Neural cell (in vitro differentiated cells): ENCODE results near the gene TOX2. TPM values are rescaled to one million over a fixed set of nuclear protein-coding genes. Genes with fewer than 3 reads are reported as not detected.

ENCODE experiments used
- H2AFZ ChIP-seq: fragments of 200-600, 300-800 bp; sonication (generic), shearing (Covaris generic); 2 replicates; pipeline ENCODE4 v1.6.0; 2014; ENCODE audit warnings: low read depth, mild to moderate bottlenecking, antibody characterized with exemption, low read length, moderate library complexity
- H3F3A ChIP-seq: fragments of 200-600 bp; shearing (Covaris generic); 2 replicates; pipeline ENCODE4 v1.6.1; 2016; ENCODE audit warnings: mild to moderate bottlenecking, moderate library complexity, mixed read lengths, antibody characterized with exemption, low read length; ENCODE audit not compliant: insufficient read depth, poor library complexity, severe bottlenecking
- H3K27ac ChIP-seq: fragments of 200-600, 300-800 bp; sonication (generic), shearing (Covaris generic); 2 replicates; pipeline ENCODE4 v1.5.1; 2014; ENCODE audit warnings: mild to moderate bottlenecking, low read length, moderate library complexity
- H3K27me3 ChIP-seq: fragments of 300-800, 200-600 bp; sonication (generic), shearing (Covaris generic); 2 replicates; pipeline ENCODE4 v1.6.0; 2014; ENCODE audit warnings: mild to moderate bottlenecking, low read depth, low read length, moderate library complexity; ENCODE audit not compliant: insufficient read depth
- H3K36me3 ChIP-seq: fragments of 300-800, 200-600 bp; sonication (generic), shearing (Covaris generic); 2 replicates; pipeline ENCODE4 v1.5.1; 2014; ENCODE audit warnings: mild to moderate bottlenecking, antibody characterized with exemption, low read length, moderate library complexity; ENCODE audit not compliant: insufficient read depth
- H3K4me2 ChIP-seq: fragments of 300-800, 200-600 bp; sonication (generic), shearing (Covaris generic); 2 replicates; pipeline ENCODE4 v1.6.0; 2014; ENCODE audit warnings: mild to moderate bottlenecking, low read length
- H3K4me3 ChIP-seq: fragments of 300-800, 200-600 bp; sonication (generic), shearing (Covaris generic); 2 replicates; pipeline ENCODE4 v1.5.1; 2014; ENCODE audit warnings: mild to moderate bottlenecking, low read length, moderate library complexity
- H3K79me2 ChIP-seq: fragments of 200-600 bp; shearing (Covaris generic); replicated peaks from 2 replicates; pipeline ENCODE4 v1.6.0; 2014; ENCODE audit warnings: mild to moderate bottlenecking, low read length, moderate library complexity; ENCODE audit not compliant: insufficient read depth
- H3K9ac ChIP-seq: fragments of 300-800, 200-600 bp; sonication (generic), shearing (Covaris generic); 2 replicates; pipeline ENCODE4 v1.6.1; 2016; ENCODE audit warnings: mild to moderate bottlenecking, low read length, mixed read lengths
- H3K9me2 ChIP-seq: fragments of 200-600 bp; shearing (Covaris generic); 2 replicates; pipeline ENCODE4 v1.6.1; 2016; ENCODE audit warnings: mild to moderate bottlenecking, low read length, mixed read lengths; ENCODE audit not compliant: insufficient read depth
- H3K9me3 ChIP-seq: fragments of 200-600, 300-800 bp; sonication (generic), shearing (Covaris generic); 2 replicates; pipeline ENCODE4 v1.6.1; 2016; ENCODE audit warnings: mild to moderate bottlenecking, mixed run types, low read length, moderate library complexity, mixed read lengths
- H4K20me1 ChIP-seq: fragments of 200-600 bp; shearing (Covaris generic); 2 replicates; pipeline ENCODE4 v1.6.1; 2016; ENCODE audit warnings: mild to moderate bottlenecking, mixed run types; ENCODE audit not compliant: insufficient read depth
- CTCF ChIP-seq: fragments of 450-650 bp; IDR thresholded peaks from 2 replicates; pipeline ENCODE4 v1.5.1; 2014; ENCODE audit warnings: antibody characterized with exemption, mild to moderate bottlenecking, moderate library complexity; ENCODE audit not compliant: poor library complexity, severe bottlenecking
- EP300 ChIP-seq: fragments of 450-650 bp; conservative IDR thresholded peaks from 2 replicates; pipeline ENCODE4 v1.6.1; 2014; ENCODE audit warnings: antibody characterized with exemption, mild to moderate bottlenecking, moderate library complexity; ENCODE audit not compliant: poor library complexity, severe bottlenecking
- EZH2 ChIP-seq: fragments of 200-600, 300-800 bp; shearing (Covaris generic), sonication (generic); IDR thresholded peaks from 2 replicates; pipeline ENCODE4 v1.6.1; 2014; ENCODE audit warnings: antibody characterized with exemption, low read length, borderline replicate concordance, mild to moderate bottlenecking; ENCODE audit not compliant: insufficient read depth, poor library complexity, severe bottlenecking
- MXI1 ChIP-seq: fragments of 450-650 bp; conservative IDR thresholded peaks from 2 replicates; pipeline ENCODE4 v1.6.1; 2014; ENCODE audit warnings: antibody characterized with exemption, mild to moderate bottlenecking; ENCODE audit not compliant: poor library complexity, severe bottlenecking
- POLR2AphosphoS5 ChIP-seq: IDR thresholded peaks from 2 replicates; pipeline ENCODE4 v1.6.1; 2012
- RAD21 ChIP-seq: fragments of 450-650 bp; conservative IDR thresholded peaks from 2 replicates; pipeline ENCODE4 v1.6.1; 2014; ENCODE audit warnings: antibody characterized with exemption, mild to moderate bottlenecking, moderate library complexity
- REST ChIP-seq: IDR thresholded peaks from 2 replicates; pipeline ENCODE4 v1.6.1; 2012; ENCODE audit warnings: borderline replicate concordance
- SMC3 ChIP-seq: fragments of 450-650 bp; conservative IDR thresholded peaks from 2 replicates; pipeline ENCODE4 v1.6.1; 2014; ENCODE audit warnings: antibody characterized with exemption, mild to moderate bottlenecking, moderate library complexity; ENCODE audit not compliant: poor library complexity
- TAF1 ChIP-seq: IDR thresholded peaks from 2 replicates; pipeline ENCODE4 v1.6.1; 2012; ENCODE audit warnings: low read depth
- polyA plus RNA-seq: library from polyadenylated mRNA; depleted of rRNA; stranded (reverse); fragments of >200 nt; gene quantifications from 2 replicates; pipeline ENCODE4 v1.2.3, GENCODE V29; 2014

Gene TOX2
- polyA plus RNA-seq, 1 donor from 2014 or later, result 0.89 TPM

- TF ChIP-seq POLR2AphosphoS5, result no peak
- no peaks in the 10 kb centered on the region for H3K9me2 ChIP-seq
- no peak overlapping the region for H3K9ac ChIP-seq
- no peaks in the 10 kb centered on the region for H3K79me2 ChIP-seq
- no peak overlapping the region for H3K4me2 ChIP-seq
- H4K20me1 ChIP-seq, result no peaks in the 10 kb centered on the region
- no peak overlapping the region for H3K27ac ChIP-seq
- H3F3A ChIP-seq, result no peaks in the 10 kb centered on the region
- no peaks in the 10 kb centered on the region for H3K36me3 ChIP-seq
- no peaks in the 10 kb centered on the region for H3K9me3 ChIP-seq
- no peaks in the 10 kb centered on the region for H3K27me3 ChIP-seq
- no peak overlapping the region for H3K4me3 ChIP-seq
- no peak overlapping the region for H2AFZ ChIP-seq
These were observed 167.2 kb downstream of the TOX2 start for GRCh38 chr20:44081888-44082287.

- Histone ChIP-seq H3K27ac (no peak overlapping the region), H3K36me3 (no peaks in the 10 kb centered on the region), H3K79me2 (no peaks in the 10 kb centered on the region), H3K4me2 (no peak overlapping the region), H2AFZ (no peak overlapping the region), H4K20me1 (no peaks in the 10 kb centered on the region), H3K9me2 (no peaks in the 10 kb centered on the region), H3K9me3 (no peaks in the 10 kb centered on the region), H3F3A (no peaks in the 10 kb centered on the region), H3K4me3 (no peak overlapping the region), H3K27me3 (no peaks in the 10 kb centered on the region), H3K9ac (no peak overlapping the region)
- TF ChIP-seq MXI1 (no peak), TAF1 (no peak), EZH2 (no peak), REST (no peak), POLR2AphosphoS5 (no peak), CTCF (no peak), RAD21 (no peak), SMC3 (no peak), EP300 (no peak)
These were observed 168.7 kb downstream of the TOX2 start for GRCh38 chr20:44083220-44083933.
